Measurements from ENCODE around the gene CACNA1A.

The CACNA1A gene

GRCh38 chr19:13301627-13302334, 204.5 kb downstream of the CACNA1A start:
- no peak for FAIRE-seq

GRCh38 chr19:13300421-13301030, 205.8 kb downstream of the CACNA1A start:
- FAIRE-seq: no peak

- FAIRE-seq: no peak
Observed at GRCh38 chr19:13299838-13300237, 206.4 kb downstream of the CACNA1A start.

- FAIRE-seq: no peak
Observed at GRCh38 chr19:13298565-13299481, 207.5 kb downstream of the CACNA1A start.

GRCh38 chr19:13297023-13297422, 209.3 kb downstream of the CACNA1A start:
- FAIRE-seq: no peak

GRCh38 chr19:13294812-13295567, 211.3 kb downstream of the CACNA1A start:
- no peak for FAIRE-seq

GRCh38 chr19:13291913-13292312, 214.4 kb downstream of the CACNA1A start:
- FAIRE-seq: no peak

GRCh38 chr19:13290741-13291140, 215.5 kb downstream of the CACNA1A start:
- no peak for FAIRE-seq

- FAIRE-seq: no peak
Observed at GRCh38 chr19:13289295-13289694, 217.0 kb downstream of the CACNA1A start.

GRCh38 chr19:13286195-13286985, 219.9 kb downstream of the CACNA1A start:
- FAIRE-seq: no peak

GRCh38 chr19:13284929-13285928, 221.1 kb downstream of the CACNA1A start:
- no peak for FAIRE-seq

GRCh38 chr19:13283871-13284270, 222.4 kb downstream of the CACNA1A start:
- FAIRE-seq: no peak

GRCh38 chr19:13282486-13283065, 223.7 kb downstream of the CACNA1A start:
- no peak for FAIRE-seq

- FAIRE-seq: no peak
Observed at GRCh38 chr19:13281567-13282291, 224.6 kb downstream of the CACNA1A start.

GRCh38 chr19:13277104-13277809, 229.0 kb downstream of the CACNA1A start:
- FAIRE-seq: no peak

- FAIRE-seq: no peak
Observed at GRCh38 chr19:13275016-13275722, 231.1 kb downstream of the CACNA1A start.

- no peak for FAIRE-seq
Observed at GRCh38 chr19:13270514-13271105, 235.7 kb downstream of the CACNA1A start.

- FAIRE-seq: no peak
Observed at GRCh38 chr19:13269348-13269747, 236.9 kb downstream of the CACNA1A start.

Data from colon (tissue), 2 donors.